KMS-11 (cell line): ENCODE measurements around the gene SEPTIN5.

Experiments used
- H2AFZ ChIP-seq: fragments of 200-600 bp; sonication (generic); 2 replicates; pipeline ENCODE4 v1.6.1; 2016; ENCODE audit warnings: antibody characterized with exemption, mixed run types, low read depth
- H3K27ac ChIP-seq: fragments of 200-600 bp; sonication (generic); 2 replicates; pipeline ENCODE4 v1.6.1; 2016; ENCODE audit warnings: mild to moderate bottlenecking, mixed run types
- H3K27me3 ChIP-seq: fragments of 200-600 bp; sonication (generic); 2 replicates; pipeline ENCODE4 v1.6.1; 2017; ENCODE audit warnings: mild to moderate bottlenecking, low read depth, mixed run types, moderate library complexity; ENCODE audit not compliant: insufficient read depth
- H3K36me3 ChIP-seq: fragments of 200-600 bp; sonication (generic); 2 replicates; pipeline ENCODE4 v1.6.1; 2017; ENCODE audit warnings: mild to moderate bottlenecking, mixed run types; ENCODE audit not compliant: insufficient read depth
- H3K4me1 ChIP-seq: fragments of 200-600 bp; sonication (generic); 2 replicates; pipeline ENCODE4 v1.6.1; 2016; ENCODE audit warnings: mild to moderate bottlenecking, low read depth, mixed run types; ENCODE audit not compliant: poor library complexity, severe bottlenecking
- H3K4me2 ChIP-seq: fragments of 200-600 bp; sonication (generic); 2 replicates; pipeline ENCODE4 v1.7.0; 2016; ENCODE audit warnings: mild to moderate bottlenecking, mixed run types
- H3K4me3 ChIP-seq: fragments of 200-600 bp; sonication (generic); IDR thresholded peaks from 2 replicates; pipeline ENCODE4 v1.6.1; 2017; ENCODE audit warnings: low read depth, low read length, mixed read lengths; ENCODE audit not compliant: insufficient read depth
- H3K79me2 ChIP-seq: fragments of 200-600 bp; sonication (generic); 2 replicates; pipeline ENCODE4 v1.6.1; 2016; ENCODE audit warnings: low read depth, mixed run types; ENCODE audit not compliant: insufficient read depth
- H3K9ac ChIP-seq: fragments of 200-600 bp; sonication (generic); 2 replicates; pipeline ENCODE4 v1.6.1; 2016; ENCODE audit warnings: mild to moderate bottlenecking, mixed run types
- H4K20me1 ChIP-seq: fragments of 200-600 bp; sonication (generic); 2 replicates; pipeline ENCODE4 v1.6.1; 2016; ENCODE audit warnings: mild to moderate bottlenecking, mixed run types; ENCODE audit not compliant: insufficient read depth
- TF ChIP-seq, protein P1 (sequence below): fragments of 200-600 bp; sonication (generic); conservative IDR thresholded peaks from 2 replicates; pipeline ENCODE4 v1.6.1; 2017; ENCODE audit warnings: low read depth, mild to moderate bottlenecking, antibody characterized with exemption, low read length, moderate library complexity, mixed read lengths

SEPTIN5 gene

DNA sequence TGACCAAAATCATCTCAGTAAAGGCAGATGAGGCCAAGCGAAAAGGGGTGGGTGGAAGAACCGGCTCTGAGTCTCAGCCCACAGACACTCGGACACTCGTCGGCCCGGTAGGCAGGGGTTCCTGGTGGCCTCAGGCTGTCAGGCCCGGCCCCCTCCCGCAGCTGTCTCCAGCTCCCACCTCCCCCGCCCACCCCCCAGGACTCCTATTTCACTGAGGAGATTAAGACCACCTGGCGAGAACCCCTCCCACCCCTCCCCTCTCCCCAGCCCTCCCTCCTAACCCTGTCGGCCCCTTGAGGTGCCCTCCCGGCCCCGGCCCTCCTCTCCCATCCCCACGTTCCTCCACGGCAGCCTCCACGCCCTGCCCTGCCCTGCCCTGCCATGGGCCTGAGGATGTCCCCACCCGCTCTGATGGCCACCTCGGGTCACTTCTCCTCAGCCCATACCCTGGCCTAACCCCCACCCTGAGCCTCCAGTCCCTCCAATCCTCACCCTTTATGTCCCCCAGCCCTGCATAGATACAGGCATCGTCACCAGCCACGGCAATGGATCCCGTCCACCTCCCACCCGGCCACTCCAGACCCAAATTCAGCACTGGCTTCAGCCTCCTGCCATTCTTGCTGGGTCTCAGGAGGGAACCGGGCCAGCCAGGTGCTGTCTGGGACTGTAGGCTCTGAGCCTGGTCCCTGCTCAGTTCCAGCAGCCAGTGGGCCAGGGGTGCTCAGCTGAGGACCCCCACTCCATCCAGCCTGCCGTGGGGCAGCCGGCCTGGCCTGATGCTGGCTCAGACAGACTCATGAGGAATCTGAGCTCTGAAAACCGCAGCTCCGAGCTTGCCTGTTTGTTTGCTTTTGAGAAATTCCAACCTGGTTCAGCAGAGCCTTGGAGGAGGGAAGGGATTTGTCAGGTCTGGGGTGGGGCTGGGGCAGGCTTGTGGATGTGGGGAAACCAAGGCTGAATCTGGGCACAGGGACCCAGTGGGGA, 36.5 kb downstream of the SEPTIN5 start:
- H3K4me2 ChIP-seq, result no peak overlapping the region

DNA sequence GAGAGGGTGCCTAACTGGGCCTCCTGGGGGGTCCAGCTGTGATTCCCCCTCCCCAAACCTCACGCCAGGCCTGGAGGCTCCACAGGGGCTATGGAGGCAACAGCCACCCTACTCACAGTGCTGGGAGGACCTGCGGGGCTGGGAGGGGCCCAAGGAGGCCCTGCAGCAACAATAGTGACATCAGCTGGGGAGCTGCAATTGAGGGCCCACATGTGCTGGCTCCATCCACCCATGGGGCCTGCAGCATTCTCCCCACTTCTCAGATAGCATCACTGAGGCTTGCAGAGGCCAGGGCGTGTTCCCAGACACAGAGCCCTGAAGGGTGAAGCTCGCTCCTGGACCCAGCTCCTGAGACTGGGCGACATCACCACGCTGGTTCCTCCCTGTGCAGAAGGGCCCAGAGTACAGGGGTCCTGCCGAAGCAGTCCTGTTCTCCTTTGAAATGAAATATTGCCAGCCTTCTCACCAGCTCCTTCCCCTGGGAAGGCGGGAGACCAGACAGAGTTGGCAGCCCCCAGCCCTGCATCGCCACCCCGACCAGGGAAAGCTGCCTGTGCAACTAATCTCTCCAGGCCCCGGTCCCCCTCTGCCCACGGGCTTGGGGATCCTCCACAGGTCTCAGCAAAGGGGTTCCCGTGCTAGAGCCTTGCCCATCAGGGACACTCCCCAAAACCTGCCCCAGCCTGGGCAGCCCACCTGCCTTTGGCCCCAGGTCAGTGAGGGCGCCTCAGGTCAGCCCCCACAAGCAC, 37.4 kb downstream of the SEPTIN5 start:
- Histone ChIP-seq H3K27me3 (peaks cover 74% of the 10 kb centered on the region), H3K4me3 (no peak overlapping the region)
- TF ChIP-seq, protein P1, sequence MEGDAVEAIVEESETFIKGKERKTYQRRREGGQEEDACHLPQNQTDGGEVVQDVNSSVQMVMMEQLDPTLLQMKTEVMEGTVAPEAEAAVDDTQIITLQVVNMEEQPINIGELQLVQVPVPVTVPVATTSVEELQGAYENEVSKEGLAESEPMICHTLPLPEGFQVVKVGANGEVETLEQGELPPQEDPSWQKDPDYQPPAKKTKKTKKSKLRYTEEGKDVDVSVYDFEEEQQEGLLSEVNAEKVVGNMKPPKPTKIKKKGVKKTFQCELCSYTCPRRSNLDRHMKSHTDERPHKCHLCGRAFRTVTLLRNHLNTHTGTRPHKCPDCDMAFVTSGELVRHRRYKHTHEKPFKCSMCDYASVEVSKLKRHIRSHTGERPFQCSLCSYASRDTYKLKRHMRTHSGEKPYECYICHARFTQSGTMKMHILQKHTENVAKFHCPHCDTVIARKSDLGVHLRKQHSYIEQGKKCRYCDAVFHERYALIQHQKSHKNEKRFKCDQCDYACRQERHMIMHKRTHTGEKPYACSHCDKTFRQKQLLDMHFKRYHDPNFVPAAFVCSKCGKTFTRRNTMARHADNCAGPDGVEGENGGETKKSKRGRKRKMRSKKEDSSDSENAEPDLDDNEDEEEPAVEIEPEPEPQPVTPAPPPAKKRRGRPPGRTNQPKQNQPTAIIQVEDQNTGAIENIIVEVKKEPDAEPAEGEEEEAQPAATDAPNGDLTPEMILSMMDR, result no peak

More for the DNA sequence above, 36.5 kb downstream of the SEPTIN5 start:
- H4K20me1 ChIP-seq, result no peaks in the 10 kb centered on the region
- H2AFZ ChIP-seq, result no peak overlapping the region
- H3K4me1 ChIP-seq, result no peaks in the 10 kb centered on the region
- H3K27ac ChIP-seq, result no peak overlapping the region
- no peak overlapping the region for H3K4me3 ChIP-seq
- H3K9ac ChIP-seq, result no peak overlapping the region
- TF ChIP-seq, protein P1, result no peak
- H3K79me2 ChIP-seq, result no peaks in the 10 kb centered on the region
- H3K36me3 ChIP-seq, result no peaks in the 10 kb centered on the region
- H3K27me3 ChIP-seq, result peaks cover 67% of the 10 kb centered on the region

DNA sequence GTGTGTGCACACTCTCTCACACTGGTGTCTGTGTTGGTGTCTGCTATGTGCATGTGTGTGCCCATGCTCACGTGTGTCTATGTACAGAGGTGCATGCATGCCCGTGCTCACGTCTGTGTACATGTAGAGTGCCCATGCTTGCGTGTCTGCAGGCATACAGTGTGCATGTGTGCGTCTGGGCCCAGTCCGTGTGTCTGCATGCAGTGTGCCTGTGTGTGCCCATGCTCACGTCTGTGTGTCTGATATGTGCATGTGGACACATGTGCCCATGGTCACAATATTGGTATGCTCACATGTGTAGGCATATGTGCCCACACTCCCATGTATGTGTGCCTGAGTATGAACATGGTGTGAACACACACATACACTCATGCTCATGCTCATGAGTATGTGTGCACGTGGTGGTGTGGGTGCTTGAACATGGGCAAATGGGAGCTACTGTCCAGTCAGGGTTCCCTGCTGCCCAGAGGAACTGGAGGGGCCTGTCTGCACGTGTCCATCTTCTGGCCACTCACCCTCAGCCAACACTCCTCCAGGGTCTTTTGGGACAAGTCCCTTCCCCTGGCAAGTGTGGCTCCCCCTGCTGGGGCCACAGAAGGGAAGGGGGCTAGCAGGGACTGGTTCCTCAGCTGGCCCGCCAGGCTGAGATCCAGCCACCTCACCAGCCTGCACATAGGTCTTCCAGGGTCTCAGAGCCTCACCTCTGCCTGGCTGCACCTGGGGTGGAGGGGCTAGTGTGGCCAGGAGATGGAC, 39.0 kb downstream of the SEPTIN5 start:
- Histone ChIP-seq H2AFZ (no peak overlapping the region), H3K36me3 (no peaks in the 10 kb centered on the region), H4K20me1 (no peaks in the 10 kb centered on the region), H3K27me3 (peaks cover 68% of the 10 kb centered on the region), H3K9ac (no peak overlapping the region), H3K4me2 (no peak overlapping the region), H3K4me1 (peaks cover 8% of the 10 kb centered on the region), H3K79me2 (no peaks in the 10 kb centered on the region), H3K27ac (no peak overlapping the region), H3K4me3 (no peak overlapping the region)
- TF ChIP-seq, protein P1, result no peak

More for the DNA sequence above, 37.4 kb downstream of the SEPTIN5 start:
- Histone ChIP-seq H3K27ac (no peak overlapping the region), H3K79me2 (no peaks in the 10 kb centered on the region), H3K9ac (no peak overlapping the region), H4K20me1 (no peaks in the 10 kb centered on the region), H2AFZ (no peak overlapping the region), H3K36me3 (no peaks in the 10 kb centered on the region), H3K4me1 (no peaks in the 10 kb centered on the region), H3K4me2 (no peak overlapping the region)

DNA sequence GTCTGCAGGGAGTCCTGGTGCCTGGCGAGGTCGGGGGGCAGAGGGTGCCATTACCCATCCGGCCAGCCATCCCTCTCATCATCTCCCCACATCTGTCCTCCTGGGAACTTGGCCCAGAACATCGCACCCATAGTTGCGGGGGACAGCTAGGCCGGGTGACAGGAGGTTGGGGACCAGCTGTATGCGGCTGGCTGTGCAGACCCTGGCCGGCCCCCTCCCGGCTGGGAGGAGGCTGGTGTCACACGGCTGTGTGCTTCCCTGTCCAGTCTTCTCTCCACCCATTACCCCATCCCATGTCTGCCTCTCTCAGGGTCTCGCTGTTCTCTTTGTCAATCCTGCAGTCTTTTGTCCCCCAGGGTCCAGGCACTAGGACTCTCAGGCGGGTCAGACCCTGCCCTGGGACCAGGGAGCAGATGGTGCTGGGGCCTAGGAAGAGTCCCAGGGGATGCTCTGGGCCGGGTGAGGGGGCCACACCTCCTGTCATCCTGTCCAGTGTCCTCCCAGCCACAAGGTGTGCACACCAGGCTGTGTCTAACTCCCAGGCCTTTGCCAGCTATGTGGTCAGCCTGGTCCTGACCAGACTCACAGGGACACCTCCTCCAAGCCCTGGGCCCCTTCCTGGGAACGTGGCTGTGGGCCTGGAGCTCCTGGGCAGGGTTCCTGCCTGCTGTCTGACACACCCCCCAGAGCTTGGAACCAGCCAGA, 39.8 kb downstream of the SEPTIN5 start:
- peaks cover 66% of the 10 kb centered on the region for H3K27me3 ChIP-seq
- peaks cover 8% of the 10 kb centered on the region for H3K4me1 ChIP-seq
- H3K36me3 ChIP-seq, result no peaks in the 10 kb centered on the region
- H3K4me3 ChIP-seq, result no peak overlapping the region
- H3K27ac ChIP-seq, result no peak overlapping the region
- no peaks in the 10 kb centered on the region for H4K20me1 ChIP-seq
- H2AFZ ChIP-seq, result no peak overlapping the region
- H3K4me2 ChIP-seq, result no peak overlapping the region
- TF ChIP-seq, protein P1, result no peak
- no peaks in the 10 kb centered on the region for H3K79me2 ChIP-seq
- no peak overlapping the region for H3K9ac ChIP-seq
